ENCODE measurements around the gene WBP4.

The WBP4 gene

GRCh38 chr13:41029629-41030028 is 31.7 kb upstream of the WBP4 start:
- Histone ChIP-seq H3K23ac (ENCODE audit: low read length in 2 of 2) (no peak overlapping the region), H3K27ac (ENCODE audit: low read length, poor library complexity, severe bottlenecking) (no peak overlapping the region), H3K4me3 (ENCODE audit: insufficient read depth in 1 of 2, low read depth in 1 of 2, low read length in 2 of 2) (no peak overlapping the region), H4K91ac (ENCODE audit: low read length) (no peak overlapping the region), H4K8ac (ENCODE audit: low read length) (no peak overlapping the region), H3K9ac (ENCODE audit: low read length) (no peak overlapping the region), H3K27me3 (ENCODE audit: control insufficient read depth in 1 of 2, insufficient read depth in 1 of 2, low read length in 2 of 2) (no peaks in the 10 kb centered on the region), H3K4me2 (ENCODE audit: low read length, poor library complexity, severe bottlenecking) (no peak overlapping the region), H2BK5ac (ENCODE audit: low read depth, low read length, poor library complexity, severe bottlenecking) (no peak overlapping the region), H3K4ac (ENCODE audit: low read depth in 1 of 2, low read length in 2 of 2) (no peak overlapping the region), H3K79me1 (replicated peaks; ENCODE audit: low read length, poor library complexity, severe bottlenecking) (peaks cover 34% of the 10 kb centered on the region), H2BK12ac (ENCODE audit: low read length in 2 of 2) (no peak overlapping the region), H3K36me3 (ENCODE audit: control insufficient read depth in 1 of 2, insufficient read depth in 2 of 2, low read depth in 1 of 2, low read length in 2 of 2) (peaks cover 7 to 18% of the 10 kb centered on the region in 2 experiments), H2AFZ (ENCODE audit: low read depth, low read length) (no peak overlapping the region), H3K4me1 (ENCODE audit: control insufficient read depth, insufficient read depth, low read depth, low read length) (no peaks in the 10 kb centered on the region), H3K18ac (ENCODE audit: low read depth in 1 of 2, low read length in 2 of 2) (no peak overlapping the region), H2AK5ac (ENCODE audit: low read length, severe bottlenecking) (no peak overlapping the region), H2BK120ac (ENCODE audit: low read depth, low read length) (no peak overlapping the region), H3K14ac (ENCODE audit: low read length in 2 of 2) (no peak overlapping the region), H3K9me3 (ENCODE audit: control insufficient read depth, low read length) (no peaks in the 10 kb centered on the region), H2BK15ac (ENCODE audit: low read depth, poor library complexity, severe bottlenecking) (no peak overlapping the region)
- no peak for DNase-seq
- WGBS = 96% methylated on average over 2 of the region's 2 CpGs

DNA sequence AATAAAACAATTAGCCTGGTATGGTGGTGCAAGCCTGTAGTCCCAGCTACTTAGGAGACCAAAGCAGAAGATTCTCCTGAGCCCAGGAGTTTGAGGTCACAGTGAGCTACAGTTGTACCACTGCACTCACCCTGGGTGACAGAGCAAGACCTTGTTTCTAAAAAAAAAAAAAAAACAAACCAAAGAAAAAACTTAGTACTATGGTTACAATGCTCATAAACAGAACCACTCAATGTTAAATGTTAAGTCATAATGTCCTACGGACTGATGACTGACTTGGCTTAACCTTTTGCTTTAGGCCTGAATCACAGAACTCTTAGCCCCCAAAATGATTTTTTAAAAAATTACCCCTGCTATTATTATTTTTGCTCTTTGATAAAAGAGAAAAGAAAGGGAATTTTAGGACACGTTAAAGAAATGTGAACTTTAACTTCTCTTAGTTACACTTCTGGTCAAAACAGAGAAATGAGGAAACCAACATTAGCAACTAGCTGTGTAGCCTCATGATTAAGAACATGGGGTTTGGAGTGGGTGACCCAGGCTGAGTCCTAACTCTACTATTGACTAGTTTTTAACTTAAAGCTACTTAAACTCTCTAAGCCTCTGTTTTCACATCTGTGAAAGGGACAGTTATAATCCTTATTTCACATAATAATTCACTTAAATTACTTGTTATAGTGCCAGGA is 28.5 kb upstream of the WBP4 start:
- H2AK5ac ChIP-seq (ENCODE audit: low read length, severe bottlenecking) = no peak overlapping the region
- no peak overlapping the region for H4K8ac ChIP-seq (ENCODE audit: low read length)
- no peaks in the 10 kb centered on the region for H3K4me1 ChIP-seq (ENCODE audit: control insufficient read depth, insufficient read depth, low read depth, low read length)
- H3K27ac ChIP-seq (ENCODE audit: low read length, poor library complexity, severe bottlenecking) = no peak overlapping the region
- H3K9me3 ChIP-seq (ENCODE audit: control insufficient read depth, low read length) = no peaks in the 10 kb centered on the region
- no peak overlapping the region for H3K4me3 ChIP-seq (ENCODE audit: insufficient read depth in 1 of 2, low read depth in 1 of 2, low read length in 2 of 2)
- no peak overlapping the region for H2BK12ac ChIP-seq (ENCODE audit: low read length in 2 of 2)
- no peak overlapping the region for H4K91ac ChIP-seq (ENCODE audit: low read length)
- no peak overlapping the region for H3K23ac ChIP-seq (ENCODE audit: low read length in 2 of 2)
- H2AFZ ChIP-seq (ENCODE audit: low read depth, low read length) = no peak overlapping the region
- H2BK15ac ChIP-seq (ENCODE audit: low read depth, poor library complexity, severe bottlenecking) = no peak overlapping the region
- H2BK120ac ChIP-seq (ENCODE audit: low read depth, low read length) = no peak overlapping the region
- 83% methylated on average over 1 of the region's 2 CpGs for WGBS
- peaks cover 15% of the 10 kb centered on the region for H3K79me1 ChIP-seq (replicated peaks; ENCODE audit: low read length, poor library complexity, severe bottlenecking)
- H3K18ac ChIP-seq (ENCODE audit: low read depth in 1 of 2, low read length in 2 of 2) = no peak overlapping the region
- H3K36me3 ChIP-seq (ENCODE audit: control insufficient read depth in 1 of 2, insufficient read depth in 2 of 2, low read depth in 1 of 2, low read length in 2 of 2) = peaks cover 3 to 5% of the 10 kb centered on the region in 2 experiments
- H3K14ac ChIP-seq (ENCODE audit: low read length in 2 of 2) = no peak overlapping the region
- no peaks in the 10 kb centered on the region for H3K27me3 ChIP-seq (ENCODE audit: control insufficient read depth in 1 of 2, insufficient read depth in 1 of 2, low read length in 2 of 2)
- no peak for DNase-seq
- no peak overlapping the region for H3K4ac ChIP-seq (ENCODE audit: low read depth in 1 of 2, low read length in 2 of 2)
- H2BK5ac ChIP-seq (ENCODE audit: low read depth, low read length, poor library complexity, severe bottlenecking) = no peak overlapping the region
- H3K9ac ChIP-seq (ENCODE audit: low read length) = no peak overlapping the region
- H3K4me2 ChIP-seq (ENCODE audit: low read length, poor library complexity, severe bottlenecking) = no peak overlapping the region

- WGBS = 100% methylated on average over 1 of the region's 4 CpGs
- Histone ChIP-seq H3K36me3 (ENCODE audit: control insufficient read depth in 1 of 2, insufficient read depth in 2 of 2, low read depth in 1 of 2, low read length in 2 of 2) (peaks cover under 1 to 2% of the 10 kb centered on the region in 2 experiments), H2AFZ (ENCODE audit: low read depth, low read length) (no peak overlapping the region)
Measured at GRCh38 chr13:41034382-41034781, 26.9 kb upstream of the WBP4 start.

GRCh38 chr13:41034881-41035280 is 26.4 kb upstream of the WBP4 start:
- H3K36me3 ChIP-seq (ENCODE audit: control insufficient read depth in 1 of 2, insufficient read depth in 2 of 2, low read depth in 1 of 2, low read length in 2 of 2) = no peaks in the 10 kb centered on the region
- 92% methylated on average over 4 of the region's 5 CpGs for WGBS
- no peak overlapping the region for H3K4me2 ChIP-seq (ENCODE audit: low read length, poor library complexity, severe bottlenecking)
- no peak overlapping the region for H2AFZ ChIP-seq (ENCODE audit: low read depth, low read length)
- H3K9ac ChIP-seq (ENCODE audit: low read length) = no peak overlapping the region
- H3K4me3 ChIP-seq (ENCODE audit: insufficient read depth in 1 of 2, low read depth in 1 of 2, low read length in 2 of 2) = no peak overlapping the region
- H3K27me3 ChIP-seq (ENCODE audit: control insufficient read depth in 1 of 2, insufficient read depth in 1 of 2, low read length in 2 of 2) = no peaks in the 10 kb centered on the region
- peaks cover 7% of the 10 kb centered on the region for H3K79me1 ChIP-seq (replicated peaks; ENCODE audit: low read length, poor library complexity, severe bottlenecking)
- no peak overlapping the region for H4K91ac ChIP-seq (ENCODE audit: low read length)
- no peak overlapping the region for H2AK5ac ChIP-seq (ENCODE audit: low read length, severe bottlenecking)
- H3K23ac ChIP-seq (ENCODE audit: low read length in 2 of 2) = no peak overlapping the region
- H4K8ac ChIP-seq (ENCODE audit: low read length) = no peak overlapping the region
- H3K9me3 ChIP-seq (ENCODE audit: control insufficient read depth, low read length) = no peaks in the 10 kb centered on the region
- H3K18ac ChIP-seq (ENCODE audit: low read depth in 1 of 2, low read length in 2 of 2) = no peak overlapping the region
- H2BK15ac ChIP-seq (ENCODE audit: low read depth, poor library complexity, severe bottlenecking) = no peak overlapping the region
- H2BK12ac ChIP-seq (ENCODE audit: low read length in 2 of 2) = no peak overlapping the region
- H3K14ac ChIP-seq (ENCODE audit: low read length in 2 of 2) = no peak overlapping the region
- no peak for DNase-seq
- H3K4ac ChIP-seq (ENCODE audit: low read depth in 1 of 2, low read length in 2 of 2) = no peak overlapping the region
- H2BK120ac ChIP-seq (ENCODE audit: low read depth, low read length) = no peak overlapping the region
- H3K27ac ChIP-seq (ENCODE audit: low read length, poor library complexity, severe bottlenecking) = no peak overlapping the region
- no peaks in the 10 kb centered on the region for H3K4me1 ChIP-seq (ENCODE audit: control insufficient read depth, insufficient read depth, low read depth, low read length)
- no peak overlapping the region for H2BK5ac ChIP-seq (ENCODE audit: low read depth, low read length, poor library complexity, severe bottlenecking)

More at GRCh38 chr13:41034382-41034781, 26.9 kb upstream of the WBP4 start:
- Histone ChIP-seq H4K91ac (ENCODE audit: low read length) (no peak overlapping the region), H2BK12ac (ENCODE audit: low read length in 2 of 2) (no peak overlapping the region), H3K4ac (ENCODE audit: low read depth in 1 of 2, low read length in 2 of 2) (no peak overlapping the region), H3K4me1 (ENCODE audit: control insufficient read depth, insufficient read depth, low read depth, low read length) (no peaks in the 10 kb centered on the region), H2BK120ac (ENCODE audit: low read depth, low read length) (no peak overlapping the region), H3K27ac (ENCODE audit: low read length, poor library complexity, severe bottlenecking) (no peak overlapping the region), H2AK5ac (ENCODE audit: low read length, severe bottlenecking) (no peak overlapping the region), H3K18ac (ENCODE audit: low read depth in 1 of 2, low read length in 2 of 2) (no peak overlapping the region), H4K8ac (ENCODE audit: low read length) (no peak overlapping the region), H3K9me3 (ENCODE audit: control insufficient read depth, low read length) (no peaks in the 10 kb centered on the region), H3K14ac (ENCODE audit: low read length in 2 of 2) (no peak overlapping the region), H3K4me2 (ENCODE audit: low read length, poor library complexity, severe bottlenecking) (no peak overlapping the region), H2BK5ac (ENCODE audit: low read depth, low read length, poor library complexity, severe bottlenecking) (no peak overlapping the region), H3K9ac (ENCODE audit: low read length) (no peak overlapping the region), H3K27me3 (ENCODE audit: control insufficient read depth in 1 of 2, insufficient read depth in 1 of 2, low read length in 2 of 2) (no peaks in the 10 kb centered on the region), H2BK15ac (ENCODE audit: low read depth, poor library complexity, severe bottlenecking) (no peak overlapping the region), H3K23ac (ENCODE audit: low read length in 2 of 2) (no peak overlapping the region), H3K79me1 (replicated peaks; ENCODE audit: low read length, poor library complexity, severe bottlenecking) (peaks cover 10% of the 10 kb centered on the region), H3K4me3 (ENCODE audit: insufficient read depth in 1 of 2, low read depth in 1 of 2, low read length in 2 of 2) (no peak overlapping the region)
- no peak for DNase-seq
